Bone marrow (tissue), 2 donors: ENCODE measurements around the gene CES3.
"Not testable (repeated sequence)": the region's sequence is repeated elsewhere in the genome, so short reads cannot be mapped to it uniquely, and the experiment has no call there.

ENCODE experiments used
- DNase-seq, 2 donors: peaks; one replicate each; lab custom pipeline; 2025; lab: John Stamatoyannopoulos, UW

The CES3 gene

DNA sequence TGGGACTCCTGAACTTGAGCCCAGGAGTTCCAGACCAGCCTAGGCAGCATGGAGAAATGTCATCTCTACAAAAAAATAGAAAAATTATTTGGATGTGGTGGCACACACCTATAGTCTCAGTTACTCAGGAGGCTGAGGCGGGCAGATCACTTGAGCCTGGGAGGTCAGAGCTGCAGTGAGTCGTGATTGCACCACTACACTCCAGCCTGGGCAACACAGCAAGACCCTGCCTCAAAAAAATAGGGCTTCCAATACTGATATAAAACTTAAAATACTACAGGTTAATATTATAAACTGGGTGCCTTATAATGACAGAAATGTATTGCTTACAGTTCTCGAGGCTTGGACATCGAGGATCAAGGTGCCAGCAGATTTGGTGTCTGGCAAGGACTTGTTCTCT is 15.1 kb upstream of the CES3 start:
- DNase-seq: no peak

DNA sequence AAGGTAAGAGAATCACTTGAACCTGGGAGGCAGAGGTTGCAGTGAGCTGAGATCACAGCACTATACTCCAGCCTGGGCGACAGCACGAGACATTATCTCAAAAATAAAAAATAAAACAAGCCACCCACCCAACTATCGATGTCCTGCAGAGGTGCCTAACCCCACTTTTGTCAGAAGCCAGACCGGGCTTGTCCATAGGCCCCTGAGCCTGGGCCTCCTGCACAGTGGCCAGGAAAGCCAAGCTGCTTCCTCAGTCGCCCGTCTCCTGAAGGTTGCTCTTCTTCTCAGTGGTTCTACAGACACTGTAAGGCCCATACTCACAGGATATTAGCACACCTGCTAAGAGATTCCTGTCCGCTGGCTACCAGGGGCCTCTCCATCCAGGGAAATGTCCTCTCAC is 14.5 kb upstream of the CES3 start:
- no peak for DNase-seq

DNA sequence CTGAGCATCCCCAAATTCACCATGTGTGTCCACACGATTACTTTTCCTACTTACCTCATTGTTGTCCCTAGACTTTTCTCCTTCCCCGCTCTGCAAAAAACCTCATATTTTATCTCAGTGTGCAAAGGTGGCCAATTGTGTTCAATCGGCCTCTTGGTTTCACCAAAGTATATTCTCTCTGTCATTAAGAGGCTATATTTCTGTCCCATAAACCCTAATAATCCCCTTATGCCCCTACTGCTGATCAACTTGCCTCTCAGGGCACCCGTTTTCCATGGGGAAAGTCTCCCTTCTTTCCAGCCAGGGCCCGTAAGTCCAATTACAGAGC is 14.1 kb upstream of the CES3 start:
- no peak for DNase-seq

- DNase-seq: peak; percentile 44 to 80
These were observed 13.6 kb upstream of the CES3 start for GRCh38 chr16:66947302-66948065.

GRCh38 chr16:66948134-66948836 is 12.8 kb upstream of the CES3 start:
- no peak for DNase-seq

DNA sequence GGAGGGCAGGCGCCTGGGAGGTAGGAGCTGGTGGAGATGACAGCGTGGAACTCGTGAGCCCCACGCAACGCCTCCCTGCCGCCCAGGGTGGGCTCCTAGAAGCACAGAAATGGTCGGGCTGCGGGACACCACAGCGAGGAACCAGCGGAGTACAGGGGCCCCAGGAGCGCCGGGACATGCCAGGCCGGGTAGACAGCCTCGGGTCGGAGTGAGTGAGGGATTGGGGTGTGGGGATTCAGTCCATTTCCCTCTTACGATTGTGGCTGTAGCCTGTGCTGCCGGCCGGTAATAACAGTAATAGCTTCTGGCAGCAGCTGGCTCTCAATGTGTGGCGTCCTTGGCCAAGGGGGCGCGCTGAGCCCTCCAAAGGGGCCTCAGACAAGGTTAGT is 12.2 kb upstream of the CES3 start:
- DNase-seq: no peak

GRCh38 chr16:66949472-66949871 is 11.6 kb upstream of the CES3 start:
- no peak for DNase-seq

GRCh38 chr16:66950437-66950836 is 10.6 kb upstream of the CES3 start:
- DNase-seq: no peak

GRCh38 chr16:66950971-66951790 is 9.9 kb upstream of the CES3 start:
- no peak for DNase-seq

DNA sequence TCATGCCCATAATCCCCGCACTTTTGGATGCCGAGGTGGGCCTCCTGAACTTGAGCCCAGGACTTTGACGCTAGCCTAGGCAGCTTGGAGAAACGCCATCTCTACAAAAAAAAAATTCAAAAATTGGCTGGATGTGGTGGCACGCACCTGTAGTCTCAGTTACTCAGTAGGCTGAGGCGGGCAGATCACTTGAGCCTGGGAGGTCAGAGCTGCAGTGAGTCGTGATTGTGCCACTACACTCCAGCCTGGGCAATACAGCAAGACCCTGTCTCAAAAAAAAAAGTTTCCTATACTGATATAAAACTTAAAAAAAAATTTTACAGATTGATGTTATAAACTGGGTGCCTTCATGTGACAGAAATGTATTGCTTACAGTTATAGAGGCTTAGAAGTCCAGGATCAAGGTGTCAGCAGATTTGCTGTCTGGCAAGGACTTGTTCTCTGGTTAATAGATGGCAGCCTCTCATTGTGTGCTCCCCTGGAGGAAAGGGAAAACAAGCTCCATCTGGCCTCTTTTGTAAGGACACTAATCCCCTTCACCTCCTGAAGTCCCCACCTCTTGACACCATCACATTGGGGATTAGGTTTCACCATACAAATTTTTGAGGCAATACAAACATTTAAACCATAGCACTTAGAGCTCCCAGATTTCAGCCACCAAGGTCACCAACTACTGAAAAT is 8.5 kb upstream of the CES3 start:
- DNase-seq: no peak

DNA sequence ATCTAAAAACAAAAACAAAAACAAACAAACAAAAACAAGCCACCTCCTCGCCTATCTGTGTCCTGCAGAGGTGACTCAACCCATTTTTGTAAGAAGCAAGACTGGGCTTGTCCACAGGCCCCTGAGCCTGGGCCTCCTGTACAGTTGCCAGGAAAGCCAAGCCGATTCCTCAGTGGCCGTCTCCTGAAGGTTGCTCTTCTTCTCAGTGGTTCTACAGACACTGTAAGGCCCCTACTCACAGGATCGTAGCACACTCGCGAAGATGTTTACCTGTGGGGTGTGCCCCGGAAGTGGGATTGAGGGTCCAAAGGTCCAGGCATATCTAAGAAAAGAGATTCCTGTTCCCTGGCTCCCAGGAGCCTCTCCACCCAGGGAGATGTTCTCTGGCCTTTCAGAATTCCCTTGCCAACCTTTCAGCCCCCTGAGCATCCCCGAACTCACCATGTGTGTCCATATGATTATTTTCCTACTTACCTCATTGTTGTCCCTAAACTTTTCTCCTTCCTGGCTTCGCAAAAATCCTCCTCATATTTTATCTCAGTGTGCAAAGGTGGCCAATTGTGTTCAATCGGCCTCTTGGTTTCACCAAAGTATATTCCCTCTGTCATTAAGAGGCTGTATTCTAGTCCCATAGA is 7.5 kb upstream of the CES3 start:
- no peak for DNase-seq

GRCh38 chr16:66954097-66954659 is 6.9 kb upstream of the CES3 start:
- peak; percentile 15 to 70 for DNase-seq

DNA sequence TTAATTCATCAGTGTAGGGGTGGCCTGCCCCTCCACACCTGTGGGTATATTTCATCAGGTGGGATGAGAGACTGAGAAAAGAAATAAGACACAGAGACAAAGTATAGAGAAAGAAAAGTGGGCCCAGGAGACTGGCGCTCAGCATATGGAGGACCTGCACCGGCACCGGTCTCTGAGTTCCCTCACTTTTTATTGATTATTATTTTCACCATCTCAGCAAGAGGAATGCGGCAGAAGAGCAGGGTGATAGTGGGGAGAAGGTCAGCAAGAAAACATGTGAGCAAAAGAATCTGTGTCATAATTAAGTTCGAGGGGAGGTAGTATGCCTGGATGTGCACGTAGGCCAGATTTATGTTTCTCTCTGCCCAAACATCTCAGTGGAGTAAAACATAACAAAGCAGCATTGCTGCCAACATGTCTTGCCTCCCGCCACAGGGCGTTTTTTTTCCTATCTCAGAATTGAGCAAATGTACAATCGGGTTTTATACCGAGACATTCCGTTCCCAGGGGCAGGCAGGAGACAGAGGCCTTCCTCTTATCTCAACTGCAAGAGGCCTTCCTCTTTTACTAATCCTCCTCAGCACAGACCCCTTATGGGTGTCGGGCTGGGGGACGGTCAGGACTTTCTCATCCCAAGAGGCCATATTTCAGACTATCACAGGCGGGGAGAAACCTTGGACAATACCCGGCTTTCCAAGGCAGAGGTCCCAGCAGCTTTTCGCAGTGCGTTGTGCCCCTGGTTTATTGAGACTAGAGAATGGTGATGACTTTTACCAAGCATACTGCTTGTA is 5.5 kb upstream of the CES3 start:
- not testable (repeated sequence) for DNase-seq

- not testable (repeated sequence) for DNase-seq
These were observed 5.0 kb upstream of the CES3 start for GRCh38 chr16:66956154-66956457.

GRCh38 chr16:66958857-66959703 is 2.0 kb upstream of the CES3 start:
- DNase-seq: no peak

GRCh38 chr16:66959704-66960161 is 1.3 kb upstream of the CES3 start:
- DNase-seq: no peak

GRCh38 chr16:66960270-66960669 is 796 bp upstream of the CES3 start:
- DNase-seq: no peak

DNA sequence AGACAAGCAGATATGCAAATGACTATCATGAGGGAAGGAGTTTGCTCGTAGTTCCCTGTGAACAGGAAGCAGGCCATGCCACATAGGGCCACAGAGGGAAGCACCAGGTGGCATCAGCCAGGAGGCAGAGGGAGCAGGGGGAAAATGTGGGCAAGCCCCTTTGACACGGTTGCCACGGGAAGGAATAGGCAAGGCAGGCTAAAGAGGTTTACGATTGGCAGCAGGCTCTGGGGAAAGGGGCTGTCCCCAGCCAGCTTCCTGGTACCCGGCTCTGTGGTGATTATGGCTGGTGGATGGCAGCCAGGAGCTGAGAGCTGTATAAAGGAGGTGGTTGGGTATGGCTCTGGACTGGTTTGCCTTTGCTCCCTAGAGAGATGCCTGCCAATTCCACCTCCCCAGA is 848 bp downstream of the CES3 start:
- no peak for DNase-seq

DNA sequence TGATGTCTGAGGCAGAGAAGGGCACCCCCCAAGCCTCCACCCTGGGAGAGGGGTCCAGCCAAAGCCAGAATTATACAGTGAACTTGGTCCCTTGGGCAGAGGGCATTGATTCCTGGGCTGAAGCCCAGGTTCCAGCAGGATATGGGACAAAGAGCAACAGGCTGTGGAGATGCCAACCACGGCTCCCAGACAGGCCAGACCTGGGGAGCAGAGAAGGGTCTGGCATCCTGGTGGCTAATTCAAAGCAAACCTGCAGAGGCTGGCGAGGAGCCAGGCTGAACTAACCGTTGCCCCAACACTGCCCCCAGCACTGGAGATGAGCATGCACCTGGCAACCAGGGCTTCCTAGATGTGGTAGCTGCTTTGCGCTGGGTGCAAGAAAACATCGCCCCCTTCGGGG is 3.0 kb downstream of the CES3 start:
- no peak for DNase-seq

DNA sequence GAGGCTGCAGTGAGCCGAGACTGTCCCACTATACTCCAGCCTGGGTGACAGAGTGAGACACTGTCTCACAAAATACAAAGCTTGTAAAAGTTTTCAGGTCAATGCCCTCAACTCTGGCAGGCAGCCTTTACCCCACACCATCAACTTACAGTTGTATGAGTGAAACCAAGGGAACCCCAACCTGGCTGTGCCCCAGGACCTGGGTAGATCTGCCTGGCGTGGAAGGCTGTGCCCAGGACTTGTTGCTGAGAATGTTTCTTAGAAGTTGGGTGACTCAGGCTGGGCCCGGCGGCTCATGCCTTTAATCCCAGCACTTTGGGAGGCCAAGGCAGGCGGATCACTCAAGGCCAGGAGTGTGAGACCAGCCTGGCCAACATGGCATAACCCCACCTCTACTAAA is 7.8 kb downstream of the CES3 start:
- DNase-seq: no peak
